Transverse colon (tissue), 4 donors: ENCODE results near the gene RPS6KA4.

Source experiments
- POLR2AphosphoS5 ChIP-seq, 3 donors: sonication (generic); formaldehyde crosslinking; IDR thresholded peaks; one replicate each; pipeline ENCODE4 v1.6.1; 2016; ENCODE audit warnings: antibody characterized with exemption in 3 of 3
- TF ChIP-seq, protein P1 (sequence below), 5 experiments: fragments of 200-600 bp in 3 of 5; fragments of 450-650 bp in 2 of 5; sonication (generic) in 3 of 5; IDR thresholded peaks; 1 replicate in 2 of 5; 2 replicates in 3 of 5; pipeline ENCODE4 v1.5.1; 2016 to 2017; ENCODE audit warnings: antibody characterized with exemption in 5 of 5, inconsistent platforms in 3 of 5, mild to moderate bottlenecking in 2 of 5, moderate library complexity in 1 of 5

DNA sequence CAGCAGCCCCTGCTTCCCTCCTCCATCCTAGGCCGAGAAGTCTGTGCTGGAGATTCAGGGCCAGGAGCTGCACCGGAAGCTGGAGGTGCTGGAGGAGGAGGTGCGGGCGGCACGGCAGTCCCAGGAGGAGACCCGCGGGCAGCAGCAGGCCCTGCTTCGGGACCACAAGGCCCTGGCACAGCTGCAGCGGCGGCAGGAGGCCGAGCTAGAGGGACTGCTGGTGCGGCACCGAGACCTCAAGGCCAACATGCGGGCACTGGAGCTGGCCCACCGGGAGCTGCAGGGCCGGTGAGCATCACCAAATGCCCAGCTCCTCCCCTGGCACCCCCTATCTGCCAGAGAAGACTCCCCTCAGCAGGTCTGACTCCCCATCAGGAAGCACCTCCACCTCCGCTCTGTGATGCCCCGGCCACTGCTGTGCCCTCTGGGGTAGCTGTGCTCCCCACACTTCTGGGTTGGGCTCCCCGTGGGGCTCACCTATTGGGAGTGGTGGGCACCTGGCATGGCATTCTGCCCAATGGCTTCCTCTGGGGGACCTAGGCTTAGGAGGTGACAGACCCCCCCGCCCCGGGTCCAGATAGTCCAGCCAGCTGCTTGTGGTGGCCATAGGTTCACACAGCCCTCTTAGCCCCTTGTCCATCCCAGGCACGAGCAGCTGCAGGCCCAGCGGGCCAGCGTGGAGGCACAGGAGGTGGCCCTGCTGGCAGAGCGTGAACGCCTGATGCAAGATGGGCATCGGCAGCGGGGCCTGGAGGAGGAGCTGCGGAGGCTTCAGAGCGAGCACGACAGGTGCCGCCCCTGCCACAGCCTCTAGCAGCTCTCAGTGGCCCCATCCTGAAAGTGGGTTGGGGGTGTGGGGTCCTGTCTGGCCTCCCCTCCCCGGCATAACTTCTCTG lies 6.6 kb upstream of the RPS6KA4 start:
- TF ChIP-seq, protein P1, sequence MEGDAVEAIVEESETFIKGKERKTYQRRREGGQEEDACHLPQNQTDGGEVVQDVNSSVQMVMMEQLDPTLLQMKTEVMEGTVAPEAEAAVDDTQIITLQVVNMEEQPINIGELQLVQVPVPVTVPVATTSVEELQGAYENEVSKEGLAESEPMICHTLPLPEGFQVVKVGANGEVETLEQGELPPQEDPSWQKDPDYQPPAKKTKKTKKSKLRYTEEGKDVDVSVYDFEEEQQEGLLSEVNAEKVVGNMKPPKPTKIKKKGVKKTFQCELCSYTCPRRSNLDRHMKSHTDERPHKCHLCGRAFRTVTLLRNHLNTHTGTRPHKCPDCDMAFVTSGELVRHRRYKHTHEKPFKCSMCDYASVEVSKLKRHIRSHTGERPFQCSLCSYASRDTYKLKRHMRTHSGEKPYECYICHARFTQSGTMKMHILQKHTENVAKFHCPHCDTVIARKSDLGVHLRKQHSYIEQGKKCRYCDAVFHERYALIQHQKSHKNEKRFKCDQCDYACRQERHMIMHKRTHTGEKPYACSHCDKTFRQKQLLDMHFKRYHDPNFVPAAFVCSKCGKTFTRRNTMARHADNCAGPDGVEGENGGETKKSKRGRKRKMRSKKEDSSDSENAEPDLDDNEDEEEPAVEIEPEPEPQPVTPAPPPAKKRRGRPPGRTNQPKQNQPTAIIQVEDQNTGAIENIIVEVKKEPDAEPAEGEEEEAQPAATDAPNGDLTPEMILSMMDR (IDR thresholded peaks at IDR 0.05): no peak
- TF ChIP-seq POLR2AphosphoS5 (IDR thresholded peaks at IDR 0.05): no peak
